ENCODE data around the gene CYB561A3.

Gene CYB561A3

GRCh38 chr11:61327669-61328071 lies 34.0 kb downstream of the CYB561A3 start:
- DNase-seq (ENCODE audit: extremely low read depth, low read depth): no peak
- TF ChIP-seq, protein P1, sequence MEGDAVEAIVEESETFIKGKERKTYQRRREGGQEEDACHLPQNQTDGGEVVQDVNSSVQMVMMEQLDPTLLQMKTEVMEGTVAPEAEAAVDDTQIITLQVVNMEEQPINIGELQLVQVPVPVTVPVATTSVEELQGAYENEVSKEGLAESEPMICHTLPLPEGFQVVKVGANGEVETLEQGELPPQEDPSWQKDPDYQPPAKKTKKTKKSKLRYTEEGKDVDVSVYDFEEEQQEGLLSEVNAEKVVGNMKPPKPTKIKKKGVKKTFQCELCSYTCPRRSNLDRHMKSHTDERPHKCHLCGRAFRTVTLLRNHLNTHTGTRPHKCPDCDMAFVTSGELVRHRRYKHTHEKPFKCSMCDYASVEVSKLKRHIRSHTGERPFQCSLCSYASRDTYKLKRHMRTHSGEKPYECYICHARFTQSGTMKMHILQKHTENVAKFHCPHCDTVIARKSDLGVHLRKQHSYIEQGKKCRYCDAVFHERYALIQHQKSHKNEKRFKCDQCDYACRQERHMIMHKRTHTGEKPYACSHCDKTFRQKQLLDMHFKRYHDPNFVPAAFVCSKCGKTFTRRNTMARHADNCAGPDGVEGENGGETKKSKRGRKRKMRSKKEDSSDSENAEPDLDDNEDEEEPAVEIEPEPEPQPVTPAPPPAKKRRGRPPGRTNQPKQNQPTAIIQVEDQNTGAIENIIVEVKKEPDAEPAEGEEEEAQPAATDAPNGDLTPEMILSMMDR (IDR thresholded peaks at IDR 0.05; ENCODE audit: low read depth, low read length, missing control alignments): no peak

GRCh38 chr11:61325649-61326414 lies 35.9 kb downstream of the CYB561A3 start:
- no peak for DNase-seq (ENCODE audit: extremely low read depth, low read depth)
- TF ChIP-seq, protein P1 (IDR thresholded peaks at IDR 0.05; ENCODE audit: low read depth, low read length, missing control alignments): no peak
- no peak overlapping the region for H3K4me3 ChIP-seq (replicated peaks; ENCODE audit: low read depth, low read length)

More at GRCh38 chr11:61327669-61328071, 34.0 kb downstream of the CYB561A3 start:
- H3K4me3 ChIP-seq (replicated peaks; ENCODE audit: low read depth, low read length): no peak overlapping the region

GRCh38 chr11:61315260-61315659 lies 46.4 kb downstream of the CYB561A3 start:
- TF ChIP-seq, protein P1 (IDR thresholded peaks at IDR 0.05; ENCODE audit: low read depth, low read length, missing control alignments): no peak
- no peak for DNase-seq (ENCODE audit: extremely low read depth, low read depth)
- no peak overlapping the region for H3K4me3 ChIP-seq (replicated peaks; ENCODE audit: low read depth, low read length)

DNA sequence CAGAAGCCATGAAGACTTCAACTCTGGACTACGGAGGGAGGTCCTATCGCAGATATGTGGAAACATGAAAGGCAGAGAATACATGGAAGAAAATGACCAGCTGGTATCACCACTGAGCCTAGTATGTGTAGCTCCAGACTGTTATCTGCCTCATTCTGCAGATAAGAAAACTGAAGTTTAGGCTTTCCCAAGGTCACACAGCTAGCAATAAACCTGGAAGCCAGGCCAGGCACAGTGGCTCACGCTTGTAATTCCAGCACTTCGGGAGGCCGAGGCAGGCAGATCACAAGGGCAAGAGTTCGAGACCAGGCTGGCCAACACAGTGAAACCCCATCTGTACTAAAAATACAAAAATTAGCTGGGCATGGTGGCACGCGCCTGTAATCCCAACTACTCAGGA lies 50.9 kb downstream of the CYB561A3 start:
- TF ChIP-seq, protein P1 (IDR thresholded peaks at IDR 0.05; ENCODE audit: low read depth, low read length, missing control alignments): no peak
- no peak overlapping the region for H3K4me3 ChIP-seq (replicated peaks; ENCODE audit: low read depth, low read length)

GRCh38 chr11:61309739-61310138 lies 51.9 kb downstream of the CYB561A3 start:
- H3K4me3 ChIP-seq (replicated peaks; ENCODE audit: low read depth, low read length): no peak overlapping the region
- DNase-seq (ENCODE audit: extremely low read depth, low read depth): no peak
- TF ChIP-seq, protein P1 (IDR thresholded peaks at IDR 0.05; ENCODE audit: low read depth, low read length, missing control alignments): no peak

More for the DNA sequence above, 50.9 kb downstream of the CYB561A3 start:
- DNase-seq (ENCODE audit: extremely low read depth, low read depth): no peak

GRCh38 chr11:61309141-61309540 lies 52.5 kb downstream of the CYB561A3 start:
- H3K4me3 ChIP-seq (replicated peaks; ENCODE audit: low read depth, low read length): no peak overlapping the region
- no peak for DNase-seq (ENCODE audit: extremely low read depth, low read depth)
- TF ChIP-seq, protein P1 (IDR thresholded peaks at IDR 0.05; ENCODE audit: low read depth, low read length, missing control alignments): no peak

Measured in HFF-Myc (cell line).